ENCODE measurements around the gene HSD17B12. TPM values are rescaled to one million over a fixed set of nuclear protein-coding genes. Genes with fewer than 3 reads are reported as not detected.

Gene HSD17B12
- total RNA-seq, 1 experiment from 2014 or later, result 112 TPM

DNA sequence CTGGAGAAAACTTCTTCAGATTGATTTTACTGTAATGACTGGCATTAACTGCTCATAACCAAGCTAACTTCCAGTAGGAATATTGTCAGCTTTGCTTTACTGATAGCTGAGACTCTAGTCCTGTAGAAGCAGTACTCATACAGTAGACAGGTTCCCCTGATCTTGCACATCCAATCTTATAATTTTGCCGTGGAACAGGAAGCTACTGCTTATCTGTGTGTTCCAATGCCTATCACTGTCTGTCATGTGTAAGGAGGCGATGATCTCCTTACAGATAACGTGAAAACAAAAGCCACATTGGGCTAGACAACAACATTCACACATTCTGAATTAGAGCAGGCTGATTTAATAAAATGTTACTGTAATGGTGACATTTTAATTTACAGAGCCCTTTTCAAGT, 13.2 kb downstream of the HSD17B12 start:
- ChIA-PET CTCF (no interaction called here), POLR2A (ENCODE audit: unreplicated experiment) (interaction anchor here (0.6 kb wide), 1 partner anchor 30 kb away, joined by 3 read pairs; no protein-coding TSS in a partner anchor)
- intact Hi-C loops (cut with micrococcal nuclease; ENCODE audit: unreplicated experiment), result no loop called here
- no peak overlapping the region for H2AFZ ChIP-seq
- no peak overlapping the region for H3K4me2 ChIP-seq
- H4K20me1 ChIP-seq (ENCODE audit: insufficient read depth), result peaks cover 39% of the 10 kb centered on the region
- no peaks in the 10 kb centered on the region for H3K9me2 ChIP-seq (ENCODE audit: insufficient read depth)
- no peak overlapping the region for H3K27ac ChIP-seq
- peaks cover 76% of the 10 kb centered on the region for H3K79me2 ChIP-seq (ENCODE audit: low read depth)
- H3K27me3 ChIP-seq (ENCODE audit: insufficient read depth, low read depth), result no peaks in the 10 kb centered on the region
- H3F3A ChIP-seq (ENCODE audit: insufficient read depth, low read depth), result no peaks in the 10 kb centered on the region
- TF ChIP-seq EZH2 (IDR thresholded peaks at IDR 0.05; ENCODE audit: low read depth), result no peak
- TF ChIP-seq, protein P1, sequence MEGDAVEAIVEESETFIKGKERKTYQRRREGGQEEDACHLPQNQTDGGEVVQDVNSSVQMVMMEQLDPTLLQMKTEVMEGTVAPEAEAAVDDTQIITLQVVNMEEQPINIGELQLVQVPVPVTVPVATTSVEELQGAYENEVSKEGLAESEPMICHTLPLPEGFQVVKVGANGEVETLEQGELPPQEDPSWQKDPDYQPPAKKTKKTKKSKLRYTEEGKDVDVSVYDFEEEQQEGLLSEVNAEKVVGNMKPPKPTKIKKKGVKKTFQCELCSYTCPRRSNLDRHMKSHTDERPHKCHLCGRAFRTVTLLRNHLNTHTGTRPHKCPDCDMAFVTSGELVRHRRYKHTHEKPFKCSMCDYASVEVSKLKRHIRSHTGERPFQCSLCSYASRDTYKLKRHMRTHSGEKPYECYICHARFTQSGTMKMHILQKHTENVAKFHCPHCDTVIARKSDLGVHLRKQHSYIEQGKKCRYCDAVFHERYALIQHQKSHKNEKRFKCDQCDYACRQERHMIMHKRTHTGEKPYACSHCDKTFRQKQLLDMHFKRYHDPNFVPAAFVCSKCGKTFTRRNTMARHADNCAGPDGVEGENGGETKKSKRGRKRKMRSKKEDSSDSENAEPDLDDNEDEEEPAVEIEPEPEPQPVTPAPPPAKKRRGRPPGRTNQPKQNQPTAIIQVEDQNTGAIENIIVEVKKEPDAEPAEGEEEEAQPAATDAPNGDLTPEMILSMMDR (conservative IDR thresholded peaks at IDR 0.05), result no peak
- H3K4me1 ChIP-seq (replicated peaks; ENCODE audit: insufficient read depth), result no peaks in the 10 kb centered on the region
- DNase-seq, result no peak
- H3K4me3 ChIP-seq, result no peak overlapping the region
- H3K36me3 ChIP-seq (ENCODE audit: low read depth), result peaks cover 5% of the 10 kb centered on the region
- no TSS peak for BruUV-seq (replicated peaks)
- H3K9me3 ChIP-seq (ENCODE audit: insufficient read depth, low read depth), result no peaks in the 10 kb centered on the region

DNA sequence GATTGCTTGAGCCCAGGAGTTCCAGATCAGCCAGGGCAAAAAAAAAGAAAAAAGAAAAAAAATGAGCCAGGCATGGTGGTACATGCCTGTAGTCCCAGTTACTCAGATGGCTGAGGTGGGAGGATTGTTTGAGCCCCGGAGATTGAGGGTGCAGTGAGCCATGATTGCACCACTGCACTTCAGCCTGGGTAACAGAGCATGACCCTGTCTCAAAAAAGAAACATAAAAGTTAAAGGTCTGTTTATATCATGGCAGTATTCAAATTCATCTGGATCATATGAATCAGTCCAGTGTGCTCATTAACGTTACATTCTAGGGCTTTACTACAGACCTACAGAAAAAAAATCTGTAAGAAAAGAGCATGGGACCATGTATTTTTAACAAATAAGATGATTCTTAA, 13.9 kb downstream of the HSD17B12 start:
- ChIA-PET CTCF (no interaction called here), POLR2A (ENCODE audit: unreplicated experiment) (no interaction called here)
- Histone ChIP-seq H3F3A (ENCODE audit: insufficient read depth, low read depth) (no peaks in the 10 kb centered on the region), H3K9me3 (ENCODE audit: insufficient read depth, low read depth) (no peaks in the 10 kb centered on the region), H3K79me2 (ENCODE audit: low read depth) (peaks cover 74% of the 10 kb centered on the region), H3K36me3 (ENCODE audit: low read depth) (peaks cover 7% of the 10 kb centered on the region), H3K4me3 (no peak overlapping the region), H3K4me2 (no peak overlapping the region), H3K27ac (no peak overlapping the region), H4K20me1 (ENCODE audit: insufficient read depth) (peaks cover 39% of the 10 kb centered on the region), H3K4me1 (replicated peaks; ENCODE audit: insufficient read depth) (no peaks in the 10 kb centered on the region), H2AFZ (no peak overlapping the region), H3K27me3 (ENCODE audit: insufficient read depth, low read depth) (no peaks in the 10 kb centered on the region), H3K9me2 (ENCODE audit: insufficient read depth) (no peaks in the 10 kb centered on the region)
- no TSS peak for BruUV-seq (replicated peaks)
- intact Hi-C loops (cut with micrococcal nuclease; ENCODE audit: unreplicated experiment), result no loop called here
- no peak for TF ChIP-seq EZH2 (IDR thresholded peaks at IDR 0.05; ENCODE audit: low read depth)
- TF ChIP-seq, protein P1 (conservative IDR thresholded peaks at IDR 0.05), result no peak
- no peak for DNase-seq

- BruUV-seq (replicated peaks), result no TSS peak
- Histone ChIP-seq H3K9me3 (ENCODE audit: insufficient read depth, low read depth) (no peaks in the 10 kb centered on the region), H3K4me1 (replicated peaks; ENCODE audit: insufficient read depth) (no peaks in the 10 kb centered on the region), H3F3A (ENCODE audit: insufficient read depth, low read depth) (no peaks in the 10 kb centered on the region), H3K4me2 (no peak overlapping the region), H3K9me2 (ENCODE audit: insufficient read depth) (no peaks in the 10 kb centered on the region), H3K79me2 (ENCODE audit: low read depth) (peaks cover 76% of the 10 kb centered on the region), H3K36me3 (ENCODE audit: low read depth) (peaks cover 7% of the 10 kb centered on the region; the same call in 1 of the 2 replicates), H2AFZ (no peak overlapping the region), H4K20me1 (ENCODE audit: insufficient read depth) (peaks cover 17% of the 10 kb centered on the region), H3K4me3 (no peak overlapping the region), H3K27ac (no peak overlapping the region), H3K27me3 (ENCODE audit: insufficient read depth, low read depth) (no peaks in the 10 kb centered on the region)
- intact Hi-C loops (cut with micrococcal nuclease; ENCODE audit: unreplicated experiment), result no loop called here
- ChIA-PET POLR2A (ENCODE audit: unreplicated experiment) (no interaction called here), CTCF (no interaction called here)
- DNase-seq, result no peak
- no peak for TF ChIP-seq EZH2 (IDR thresholded peaks at IDR 0.05; ENCODE audit: low read depth)
- TF ChIP-seq, protein P1 (conservative IDR thresholded peaks at IDR 0.05), result no peak
Observed at GRCh38 chr11:43697679-43698078, 17.1 kb downstream of the HSD17B12 start.

Data from PC-9 (cell line).